ENCODE results near the gene MS4A10. TPM values are rescaled to one million over a fixed set of nuclear protein-coding genes. Genes with fewer than 3 reads are reported as not detected.

The MS4A10 gene
- total and polyA plus RNA-seq, 8 donors, result 0.08 to 0.13 (median 0.10) TPM; not detected in 3

DNA sequence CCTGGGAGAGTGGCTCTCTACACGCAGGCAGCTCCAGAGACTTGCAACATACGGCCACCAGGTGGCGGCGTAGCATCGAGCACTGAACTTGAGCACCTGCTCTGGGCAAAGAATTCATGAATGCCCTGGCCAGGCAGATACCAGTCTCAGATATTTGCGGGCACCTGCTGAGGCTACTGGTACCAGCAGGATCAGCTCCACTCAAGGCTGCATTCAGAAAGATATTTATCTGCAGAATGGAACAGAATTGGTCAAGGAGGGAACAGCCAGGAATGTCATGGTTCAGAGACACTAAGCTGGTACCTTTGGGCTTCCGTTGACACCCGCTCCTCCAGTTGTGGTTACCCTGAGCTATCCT lies 46.0 kb downstream of the MS4A10 start:
- intact Hi-C loops (cut with DNase I), result loop anchor here in 1 of 2 donors (10.0 kb wide), 1 partner anchor 354 kb away; no protein-coding TSS in a partner anchor
- H3K4me1 ChIP-seq, result peaks cover 0 to 13% of the 10 kb centered on the region in 2 donors
- no peak overlapping the region for H3K27ac ChIP-seq
- ATAC-seq, result peak; percentile 97
- peaks cover 11 to 86% of the 10 kb centered on the region in 2 donors for H3K27me3 ChIP-seq
- H3K4me3 ChIP-seq, result no peak overlapping the region
- H3K9me3 ChIP-seq, result no peaks in the 10 kb centered on the region
- H3K36me3 ChIP-seq, result no peaks in the 10 kb centered on the region
- peak; percentile 53 to 93 (median 81) for DNase-seq
- TF ChIP-seq, protein P1, sequence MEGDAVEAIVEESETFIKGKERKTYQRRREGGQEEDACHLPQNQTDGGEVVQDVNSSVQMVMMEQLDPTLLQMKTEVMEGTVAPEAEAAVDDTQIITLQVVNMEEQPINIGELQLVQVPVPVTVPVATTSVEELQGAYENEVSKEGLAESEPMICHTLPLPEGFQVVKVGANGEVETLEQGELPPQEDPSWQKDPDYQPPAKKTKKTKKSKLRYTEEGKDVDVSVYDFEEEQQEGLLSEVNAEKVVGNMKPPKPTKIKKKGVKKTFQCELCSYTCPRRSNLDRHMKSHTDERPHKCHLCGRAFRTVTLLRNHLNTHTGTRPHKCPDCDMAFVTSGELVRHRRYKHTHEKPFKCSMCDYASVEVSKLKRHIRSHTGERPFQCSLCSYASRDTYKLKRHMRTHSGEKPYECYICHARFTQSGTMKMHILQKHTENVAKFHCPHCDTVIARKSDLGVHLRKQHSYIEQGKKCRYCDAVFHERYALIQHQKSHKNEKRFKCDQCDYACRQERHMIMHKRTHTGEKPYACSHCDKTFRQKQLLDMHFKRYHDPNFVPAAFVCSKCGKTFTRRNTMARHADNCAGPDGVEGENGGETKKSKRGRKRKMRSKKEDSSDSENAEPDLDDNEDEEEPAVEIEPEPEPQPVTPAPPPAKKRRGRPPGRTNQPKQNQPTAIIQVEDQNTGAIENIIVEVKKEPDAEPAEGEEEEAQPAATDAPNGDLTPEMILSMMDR (IDR thresholded peaks at IDR 0.05), result peak; percentile 92 to 96

DNA sequence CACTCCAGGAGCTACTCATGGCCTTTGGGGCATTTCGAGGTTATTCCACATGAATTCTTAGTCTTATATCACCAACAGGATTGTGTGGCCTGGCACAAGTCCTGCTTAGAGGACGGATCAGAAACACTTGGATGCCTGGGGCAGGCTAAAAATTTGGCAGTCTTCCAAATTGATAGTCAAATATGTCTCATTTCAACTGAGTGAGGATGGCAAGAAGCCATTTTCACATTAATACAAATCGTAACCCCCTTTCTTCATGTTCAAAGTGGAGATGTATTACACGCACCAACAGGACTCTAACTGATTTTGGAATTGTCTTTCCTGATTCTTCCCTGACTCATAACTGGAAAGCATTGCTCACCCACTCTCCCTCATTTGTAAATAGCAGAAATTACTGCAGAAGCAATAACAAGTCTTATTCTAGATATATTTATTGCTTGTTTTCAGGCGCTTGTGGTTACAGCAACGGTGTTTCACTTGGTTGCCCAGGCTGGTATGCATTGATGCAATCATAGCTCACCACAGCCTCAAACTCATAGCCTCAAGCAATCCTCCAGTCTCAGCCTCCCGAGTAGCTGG lies 46.5 kb downstream of the MS4A10 start:
- intact Hi-C loops (cut with DNase I), result loop anchor here in 1 of 2 donors (10.0 kb wide), 1 partner anchor 353 kb away; no protein-coding TSS in a partner anchor
- H3K36me3 ChIP-seq, result no peaks in the 10 kb centered on the region
- ATAC-seq (no peak), DNase-seq (no peak)
- TF ChIP-seq, protein P1 (IDR thresholded peaks at IDR 0.05), result no peak
- peaks cover 11 to 83% of the 10 kb centered on the region in 2 donors for H3K27me3 ChIP-seq
- H3K4me3 ChIP-seq, result no peak overlapping the region
- no peaks in the 10 kb centered on the region for H3K9me3 ChIP-seq
- H3K4me1 ChIP-seq, result peaks cover 0 to 14% of the 10 kb centered on the region in 2 donors
- H3K27ac ChIP-seq, result no peak overlapping the region

DNA sequence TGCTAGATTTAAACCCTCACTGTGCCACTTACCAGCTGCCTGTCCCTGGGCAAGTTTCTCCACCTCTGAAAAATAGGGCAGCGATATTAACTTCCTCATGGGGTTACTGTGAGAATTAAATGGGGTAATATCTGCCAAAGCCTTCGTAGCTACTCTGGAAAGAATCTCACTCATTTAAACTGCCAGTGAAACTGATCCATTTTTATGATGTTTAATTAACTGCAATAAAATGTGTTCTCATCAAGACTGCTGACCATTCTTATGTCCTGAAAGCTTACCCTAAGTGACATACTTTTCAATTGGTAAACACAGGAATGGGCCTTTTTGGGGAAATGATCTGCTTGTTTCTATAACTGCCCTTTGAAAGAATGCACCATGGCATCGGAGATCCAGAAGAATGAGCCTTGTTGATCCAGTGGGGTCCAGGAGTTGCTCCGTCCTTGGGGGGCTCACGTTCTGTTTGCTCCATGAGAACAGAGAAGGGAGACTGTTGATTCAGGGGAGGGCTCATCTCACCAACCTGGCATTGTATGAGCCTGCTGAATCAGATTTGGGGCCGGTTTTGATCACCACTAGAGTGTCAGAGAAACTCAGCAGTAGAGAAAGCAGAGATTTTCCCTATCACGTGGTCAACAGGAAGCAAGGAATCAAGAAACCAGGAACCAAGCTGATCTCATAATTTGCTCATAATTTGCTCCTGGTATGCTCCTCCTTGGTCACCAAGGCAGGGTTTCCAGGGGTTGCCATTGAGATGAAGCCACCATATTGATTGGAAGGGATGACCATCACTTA lies 49.8 kb downstream of the MS4A10 start:
- Histone ChIP-seq H3K36me3 (no peaks in the 10 kb centered on the region), H3K27ac (no peak overlapping the region), H3K27me3 (peaks cover 5 to 56% of the 10 kb centered on the region in 2 donors), H3K4me1 (peaks cover 0 to 14% of the 10 kb centered on the region in 2 donors), H3K4me3 (no peak overlapping the region), H3K9me3 (no peaks in the 10 kb centered on the region)
- DNase-seq, result no peak
- intact Hi-C loops (cut with DNase I), result loop anchor here in 1 of 2 donors (5.0 to 10.0 kb wide), 2 partner anchors 62 to 350 kb away; no protein-coding TSS in a partner anchor
- TF ChIP-seq, protein P1 (IDR thresholded peaks at IDR 0.05), result no peak
- no peak for ATAC-seq

DNA sequence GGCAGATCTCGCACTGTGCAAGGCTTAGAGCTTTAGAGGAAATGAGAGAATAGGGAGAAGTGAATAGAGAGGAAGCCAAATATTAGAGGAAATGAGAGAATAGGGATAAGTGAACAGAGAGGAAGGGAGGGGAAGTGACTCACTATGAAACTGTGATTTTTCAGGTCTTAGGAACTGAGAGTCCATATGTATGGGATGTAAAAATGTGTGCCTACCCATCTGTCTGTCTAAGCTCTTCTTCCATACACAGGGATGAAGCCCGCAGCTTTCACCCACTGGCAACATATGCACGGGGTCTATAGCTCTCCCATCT lies 50.4 kb downstream of the MS4A10 start:
- no peaks in the 10 kb centered on the region for H3K36me3 ChIP-seq
- peaks cover 5 to 51% of the 10 kb centered on the region in 2 donors for H3K27me3 ChIP-seq
- H3K4me3 ChIP-seq, result no peak overlapping the region
- no peaks in the 10 kb centered on the region for H3K9me3 ChIP-seq
- H3K27ac ChIP-seq, result no peak overlapping the region
- TF ChIP-seq, protein P1 (IDR thresholded peaks at IDR 0.05), result no peak
- ATAC-seq (peak; percentile 46), DNase-seq (no peak)
- intact Hi-C loops (cut with DNase I), result loop anchor here in 1 of 2 donors (5.0 to 10.0 kb wide), 2 partner anchors 62 to 349 kb away; no protein-coding TSS in a partner anchor
- peaks cover 0 to 14% of the 10 kb centered on the region in 2 donors for H3K4me1 ChIP-seq

DNA sequence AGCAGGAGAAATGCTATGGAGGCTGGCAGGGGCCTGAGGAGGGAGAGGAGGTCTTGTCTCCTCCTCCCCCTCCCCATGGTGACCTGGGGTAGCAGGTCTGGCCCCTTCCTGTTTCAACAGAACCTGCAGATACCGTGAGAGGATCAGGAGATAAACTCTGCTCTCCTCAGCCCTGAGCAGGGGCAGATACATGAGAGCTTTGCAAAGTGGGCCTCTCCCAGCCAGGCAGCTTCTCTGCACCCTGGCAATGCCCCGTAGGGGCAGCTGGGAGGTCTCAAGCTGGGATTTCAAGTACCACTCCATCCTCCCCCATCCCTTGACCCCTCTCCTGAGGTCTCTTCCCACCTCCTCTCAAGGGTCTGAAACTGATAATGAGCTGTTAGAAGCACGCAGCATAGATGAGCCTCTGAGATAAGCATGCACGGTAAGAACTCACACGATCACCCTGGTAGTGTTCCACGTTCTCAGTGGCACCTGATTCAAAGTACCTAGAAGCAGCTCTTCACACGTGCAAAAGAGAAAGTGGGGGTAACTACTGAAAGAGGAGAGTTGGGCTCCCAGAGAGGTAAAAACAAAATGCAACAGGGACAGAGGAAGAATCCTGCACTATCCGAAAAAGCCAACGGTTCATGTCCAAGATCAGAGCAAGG lies 51.9 kb downstream of the MS4A10 start:
- Histone ChIP-seq H3K9me3 (no peaks in the 10 kb centered on the region), H3K27ac (no peak overlapping the region), H3K4me3 (no peak overlapping the region), H3K27me3 (peaks cover 5 to 40% of the 10 kb centered on the region in 2 donors), H3K4me1 (peaks cover 9 to 26% of the 10 kb centered on the region in 2 donors), H3K36me3 (no peaks in the 10 kb centered on the region)
- intact Hi-C loops (cut with DNase I), result loop anchor here in 1 of 2 donors (5.0 to 10.0 kb wide), 2 partner anchors 60 to 348 kb away; no protein-coding TSS in a partner anchor
- ATAC-seq (no peak), DNase-seq (no peak)
- TF ChIP-seq, protein P1 (IDR thresholded peaks at IDR 0.05), result no peak
